Body of pancreas (tissue), 4 donors: Measurements from ENCODE around the gene SPATA2L.

ENCODE experiments used
- POLR2A ChIP-seq, 3 donors: fragments of 450-650 bp; IDR thresholded peaks; one replicate each; pipeline ENCODE4 v1.6.1; 2016; ENCODE audit warnings: antibody characterized with exemption in 3 of 3, mild to moderate bottlenecking in 2 of 3
- TF ChIP-seq, protein P1 (sequence below), 7 experiments: fragments of 450-650 bp in 4 of 7; fragments of 200-600 bp in 3 of 7; sonication (generic) in 3 of 7; IDR thresholded peaks; one replicate each; pipeline ENCODE4 v1.5.1; 2016 to 2019; ENCODE audit warnings: antibody characterized with exemption in 7 of 7

- TF ChIP-seq, protein P1, sequence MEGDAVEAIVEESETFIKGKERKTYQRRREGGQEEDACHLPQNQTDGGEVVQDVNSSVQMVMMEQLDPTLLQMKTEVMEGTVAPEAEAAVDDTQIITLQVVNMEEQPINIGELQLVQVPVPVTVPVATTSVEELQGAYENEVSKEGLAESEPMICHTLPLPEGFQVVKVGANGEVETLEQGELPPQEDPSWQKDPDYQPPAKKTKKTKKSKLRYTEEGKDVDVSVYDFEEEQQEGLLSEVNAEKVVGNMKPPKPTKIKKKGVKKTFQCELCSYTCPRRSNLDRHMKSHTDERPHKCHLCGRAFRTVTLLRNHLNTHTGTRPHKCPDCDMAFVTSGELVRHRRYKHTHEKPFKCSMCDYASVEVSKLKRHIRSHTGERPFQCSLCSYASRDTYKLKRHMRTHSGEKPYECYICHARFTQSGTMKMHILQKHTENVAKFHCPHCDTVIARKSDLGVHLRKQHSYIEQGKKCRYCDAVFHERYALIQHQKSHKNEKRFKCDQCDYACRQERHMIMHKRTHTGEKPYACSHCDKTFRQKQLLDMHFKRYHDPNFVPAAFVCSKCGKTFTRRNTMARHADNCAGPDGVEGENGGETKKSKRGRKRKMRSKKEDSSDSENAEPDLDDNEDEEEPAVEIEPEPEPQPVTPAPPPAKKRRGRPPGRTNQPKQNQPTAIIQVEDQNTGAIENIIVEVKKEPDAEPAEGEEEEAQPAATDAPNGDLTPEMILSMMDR (IDR thresholded peaks at IDR 0.05), result no peak
- TF ChIP-seq POLR2A (IDR thresholded peaks at IDR 0.05), result no peak
Observed at GRCh38 chr16:89738072-89738377, 36.5 kb upstream of the SPATA2L start.
